Medulla oblongata (tissue), 1 donor: ENCODE measurements around the gene TAOK3.
"Not testable (repeated sequence)": the region's sequence is repeated elsewhere in the genome, so short reads cannot be mapped to it uniquely, and the experiment has no call there.

Experiments used
- DNase-seq: peaks from one replicate; pipeline ENCODE4 v3.0.0-alpha.2; 2015; ENCODE audit errors: extremely low spot score

TAOK3 gene

DNA sequence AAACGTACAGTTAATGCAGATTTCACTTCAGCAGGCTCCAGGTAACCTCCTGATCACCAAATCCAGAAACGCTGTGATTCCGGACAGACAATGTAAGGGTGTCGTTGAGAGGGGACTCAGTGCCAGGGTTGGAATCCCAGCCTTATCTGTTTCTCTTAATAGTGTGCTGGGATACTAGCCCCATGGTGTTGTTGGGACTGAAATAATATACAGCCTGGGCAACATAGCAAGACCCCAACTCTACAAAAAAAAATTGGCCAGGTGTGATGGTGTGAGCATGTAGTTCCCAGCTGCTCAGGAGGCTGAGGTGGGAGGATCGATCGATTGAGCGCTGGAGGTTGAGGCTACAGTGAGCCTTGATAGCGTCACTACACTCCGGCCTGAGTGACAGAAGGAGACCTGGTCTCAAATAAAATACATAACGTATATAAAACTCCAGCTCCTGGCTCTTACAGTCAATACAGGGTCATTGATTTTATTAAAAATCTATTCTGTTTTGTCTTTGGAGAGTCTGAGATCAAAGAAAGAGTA lies 235.5 kb downstream of the TAOK3 start:
- peak; percentile 23 for DNase-seq

DNA sequence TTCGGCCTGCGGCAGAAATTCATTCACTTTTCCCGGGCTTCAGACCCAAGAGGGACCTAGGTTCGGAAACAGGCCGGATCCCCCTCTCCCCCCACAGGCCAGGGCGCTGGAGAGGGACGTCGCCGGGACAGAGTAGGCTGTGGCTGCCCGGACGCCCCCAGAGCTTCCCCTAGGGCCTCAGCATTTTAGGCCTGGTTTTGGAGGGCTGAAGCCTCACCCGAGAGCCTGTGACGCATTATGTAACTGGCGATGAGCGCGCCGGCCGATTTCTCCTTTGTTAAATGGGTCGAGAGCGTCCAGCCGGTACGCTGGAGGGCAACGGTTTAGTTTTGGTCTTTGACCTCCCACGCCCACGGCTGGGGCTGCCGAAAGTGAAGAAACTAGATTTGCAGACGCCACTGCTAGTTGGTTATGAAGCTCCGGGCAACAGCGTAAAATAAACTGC lies 236.1 kb downstream of the TAOK3 start:
- peak; percentile 56 for DNase-seq

DNA sequence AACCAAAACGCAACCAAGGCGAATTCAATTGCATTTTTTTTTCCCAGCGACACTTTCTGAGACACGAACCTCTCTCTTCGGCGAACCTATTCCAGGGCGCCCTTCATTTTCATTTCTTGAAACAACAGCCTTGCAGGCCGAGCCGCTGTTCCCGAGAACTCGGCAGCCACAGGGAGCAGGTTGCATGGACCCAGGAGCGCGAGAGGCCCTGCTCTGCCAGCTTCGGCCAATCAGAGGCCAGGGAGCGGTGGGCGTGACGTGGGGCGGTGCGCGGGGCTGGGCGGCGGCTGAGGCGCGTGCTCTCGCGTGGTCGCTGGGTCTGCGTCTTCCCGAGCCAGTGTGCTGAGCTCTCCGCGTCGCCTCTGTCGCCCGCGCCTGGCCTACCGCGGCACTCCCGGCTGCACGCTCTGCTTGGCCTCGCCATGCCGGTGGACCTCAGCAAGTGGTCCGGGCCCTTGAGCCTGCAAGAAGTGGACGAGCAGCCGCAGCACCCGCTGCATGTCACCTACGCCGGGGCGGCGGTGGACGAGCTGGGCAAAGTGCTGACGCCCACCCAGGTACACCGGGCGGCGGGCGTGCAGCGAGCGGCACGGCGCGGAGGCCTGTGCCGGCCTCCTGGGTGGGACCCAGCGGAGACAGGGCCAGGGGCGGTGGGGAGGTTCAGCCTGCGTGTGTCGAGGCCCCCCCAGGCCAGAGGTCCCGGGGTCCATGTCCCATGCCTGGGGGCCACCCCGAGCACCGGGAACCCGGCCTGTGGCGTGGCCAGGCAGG lies 236.7 kb downstream of the TAOK3 start, which contains the start of gene PEBP1:
Gene PEBP1, plus strand, starts transcription at position 337 of the 771 bp plus-strand sequence. Its CDS starts 86 bp downstream, at position 423.
- peak; percentile 96 for DNase-seq

DNA sequence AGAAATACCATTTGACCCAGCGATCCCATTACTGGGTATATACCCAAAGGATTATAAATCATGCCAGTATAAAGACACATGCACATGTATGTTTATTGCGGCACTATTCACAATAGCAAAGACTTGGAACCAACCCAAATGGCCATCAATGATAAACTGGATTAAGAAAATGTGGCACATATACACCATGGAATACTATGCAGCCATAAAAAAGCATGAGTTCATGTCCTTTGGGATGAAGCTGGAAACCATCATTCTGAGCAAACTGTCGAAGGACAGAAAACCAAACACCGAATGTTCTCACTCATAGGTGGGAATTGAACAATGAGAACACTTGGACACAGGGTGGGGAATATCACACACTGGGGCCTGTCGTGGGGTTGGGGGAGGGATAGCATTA lies 243.3 kb downstream of the TAOK3 start:
- not testable (repeated sequence) for DNase-seq

DNA sequence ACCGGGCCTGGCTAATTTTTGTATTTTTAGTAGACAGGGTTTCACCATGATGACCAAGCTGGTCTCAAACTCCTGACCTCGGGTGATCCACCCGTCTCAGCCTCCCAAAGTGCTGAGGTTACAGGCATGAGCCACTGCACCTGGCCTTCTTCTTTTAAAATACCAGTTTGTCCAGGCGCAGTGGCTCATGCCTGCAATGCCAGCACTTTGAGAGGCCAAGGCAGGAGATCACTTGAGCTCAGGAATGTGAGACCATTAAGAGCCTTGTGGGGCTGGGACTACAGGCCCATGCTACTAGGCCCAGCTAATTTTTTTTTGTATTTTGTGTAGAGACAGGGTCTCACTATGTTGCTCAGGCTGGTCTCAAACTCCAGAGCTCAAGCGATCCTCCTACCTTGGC lies 244.8 kb downstream of the TAOK3 start:
- DNase-seq = no peak

DNA sequence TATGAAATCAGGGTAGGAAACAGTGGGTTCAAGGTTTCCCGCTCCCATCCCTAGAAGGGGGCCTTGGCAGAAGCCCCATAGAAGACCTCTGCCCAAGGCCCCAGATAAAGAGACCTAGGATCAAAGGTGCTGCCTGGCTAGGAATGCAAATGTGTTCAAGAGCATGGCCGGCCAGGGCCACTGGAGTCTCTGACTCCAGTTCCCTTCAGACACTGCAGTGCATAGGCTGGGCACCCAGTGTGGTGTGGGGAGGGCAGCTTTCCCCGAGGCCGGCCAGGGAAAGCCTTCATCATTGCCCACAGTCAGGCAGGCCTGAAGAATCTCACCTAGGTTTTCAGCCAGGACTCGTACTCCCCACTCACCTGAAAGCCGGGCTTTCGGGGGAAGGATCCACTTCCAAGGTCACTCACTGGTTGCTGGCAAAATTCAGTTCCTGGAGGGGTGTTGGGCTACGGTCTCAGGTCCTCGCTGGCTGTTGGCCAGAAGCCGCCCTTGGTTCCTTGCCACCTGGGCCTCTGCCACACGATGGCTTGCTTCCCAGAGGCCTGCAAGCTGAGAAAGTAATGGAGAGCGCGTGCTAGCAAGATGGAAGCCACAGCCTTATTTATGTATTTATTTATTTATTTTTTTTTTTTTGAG lies 246.5 kb downstream of the TAOK3 start:
- peak; percentile 17 for DNase-seq

DNA sequence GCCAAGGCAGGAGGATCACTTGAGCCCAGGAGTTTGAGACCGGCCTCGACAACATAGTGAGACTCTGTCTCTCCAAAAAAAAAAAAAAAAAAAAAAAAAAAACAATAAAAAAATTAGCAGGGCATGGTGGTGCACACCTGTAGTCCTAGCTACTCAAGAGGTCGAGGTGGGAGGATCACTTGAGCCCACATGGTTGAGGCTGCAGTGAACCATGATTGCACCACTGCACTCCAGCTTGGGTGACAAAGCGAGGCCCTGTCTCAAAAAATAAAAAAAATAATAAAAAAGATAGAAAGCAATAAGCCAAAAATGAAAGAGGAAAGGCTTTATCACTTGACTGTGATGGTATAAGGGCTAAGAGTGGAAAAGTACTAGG lies 247.0 kb downstream of the TAOK3 start:
- DNase-seq = no peak

DNA sequence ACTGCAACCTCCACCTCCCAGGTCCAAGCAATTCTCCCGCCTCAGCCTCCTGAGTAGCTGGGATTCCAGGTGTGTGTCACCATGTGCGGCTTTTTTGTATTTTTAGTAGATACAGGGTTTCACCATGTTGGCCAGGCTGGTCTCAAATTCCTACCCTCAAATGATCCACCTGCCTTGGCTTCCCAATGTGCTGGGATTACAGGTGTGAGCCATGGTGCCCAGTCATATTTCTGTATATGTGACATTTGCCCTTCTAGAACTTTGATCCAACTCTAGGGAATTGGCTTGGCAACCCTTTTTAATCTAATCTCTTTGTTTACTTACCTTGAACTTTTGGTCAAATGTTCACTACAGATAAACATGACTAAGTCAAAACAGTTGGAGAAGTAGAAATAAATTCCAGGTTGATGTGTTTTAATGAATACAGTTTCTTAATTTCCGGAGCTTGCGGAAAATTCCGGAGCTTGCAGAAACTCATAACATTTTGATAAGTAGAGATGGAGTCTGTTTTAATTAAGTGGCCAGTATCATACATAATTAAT lies 248.3 kb downstream of the TAOK3 start:
- DNase-seq = no peak

DNA sequence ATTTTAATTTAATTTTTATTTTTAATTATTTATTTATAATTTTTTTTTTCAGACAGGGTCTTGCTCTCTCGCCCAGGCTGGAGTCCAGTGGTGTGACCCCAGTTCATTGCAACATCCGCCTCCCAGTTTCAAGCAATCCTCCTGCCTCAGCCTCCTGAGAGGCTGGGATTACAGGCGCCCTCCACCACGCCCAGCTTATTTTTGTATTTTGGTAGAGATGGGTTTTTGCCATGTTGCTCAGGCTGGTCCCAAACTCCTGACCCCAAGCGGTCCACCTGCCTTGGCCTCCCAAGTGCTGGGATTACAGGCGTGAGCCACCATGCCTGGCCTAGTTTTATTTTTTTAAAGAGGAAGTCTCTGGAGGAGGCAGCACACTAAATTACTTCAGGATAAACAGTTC lies 250.4 kb downstream of the TAOK3 start:
- no peak for DNase-seq

DNA sequence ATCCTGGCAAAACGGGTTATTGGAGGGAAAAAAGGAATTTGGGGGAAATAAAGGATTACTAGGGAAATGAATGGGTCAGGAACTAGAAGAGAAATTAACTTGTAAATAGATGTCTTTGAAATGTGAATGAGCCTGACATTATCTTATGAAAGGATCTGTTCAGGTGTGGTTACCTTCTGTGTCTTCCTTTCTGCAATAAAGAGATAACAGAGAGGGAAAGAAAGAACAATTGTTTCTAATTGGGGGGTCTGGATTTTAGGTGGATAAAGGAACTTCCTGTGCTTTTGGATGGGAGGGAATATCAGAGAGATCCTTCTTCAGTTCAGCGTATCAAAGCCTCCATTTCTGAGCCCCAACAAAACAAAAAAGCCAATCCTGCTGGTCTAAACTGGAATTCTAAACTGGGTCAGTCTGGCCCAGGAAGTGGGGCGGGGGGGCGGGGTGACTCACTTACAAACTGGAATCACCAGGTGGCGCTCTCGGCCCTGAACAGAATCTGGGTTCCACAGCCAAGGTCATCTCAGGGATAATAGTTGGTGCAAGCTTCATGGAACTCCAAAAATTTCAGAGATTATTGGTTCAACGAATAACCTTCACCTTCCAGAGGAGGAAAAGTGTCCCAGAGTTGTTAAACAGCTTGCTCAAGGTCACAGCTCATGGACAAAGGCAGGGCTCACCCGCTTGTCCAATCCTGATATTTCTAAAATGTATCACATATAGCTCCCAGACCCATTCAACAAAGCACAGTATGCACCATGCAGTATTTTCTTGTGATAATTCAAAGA lies 251.9 kb downstream of the TAOK3 start:
- peak; percentile 91 for DNase-seq

DNA sequence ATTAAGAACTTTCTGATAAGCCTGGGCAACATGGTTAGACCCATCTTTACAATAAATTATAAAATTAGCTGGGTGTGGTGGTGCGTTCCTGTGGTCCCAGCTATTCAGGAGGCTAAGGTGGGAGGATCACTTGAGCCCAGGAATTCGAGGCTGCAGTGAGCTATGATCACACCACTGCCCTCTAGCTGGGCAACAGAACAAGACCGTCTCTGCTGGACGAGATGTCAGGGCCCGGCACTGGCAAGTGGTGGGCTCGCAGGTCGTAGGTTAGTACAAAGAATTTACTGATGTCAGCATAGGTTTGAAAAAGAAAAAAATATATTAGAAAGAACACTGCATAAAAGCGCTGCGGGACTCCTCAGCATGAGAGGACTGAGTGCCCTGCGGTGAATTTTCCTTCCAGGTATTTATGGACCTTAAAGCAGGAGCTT lies 253.2 kb downstream of the TAOK3 start:
- DNase-seq = no peak

DNA sequence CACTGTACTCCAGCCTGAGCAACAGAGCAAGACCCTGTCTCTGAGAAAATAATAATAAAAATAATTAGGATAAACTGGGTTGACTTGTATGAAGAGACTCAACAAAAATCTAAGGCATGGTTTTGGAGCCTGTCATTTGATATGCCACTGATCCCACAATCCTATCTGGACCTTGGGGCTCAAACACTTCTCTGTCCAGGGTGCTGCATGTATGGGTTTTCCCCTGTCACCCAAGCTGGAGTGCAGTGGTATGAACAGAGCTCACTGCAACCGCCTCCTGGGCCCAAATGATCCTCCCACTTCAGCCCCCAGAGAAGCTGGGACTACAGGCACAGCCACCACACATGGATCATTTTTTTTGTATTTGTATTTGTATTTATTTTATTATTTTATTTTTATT lies 263.6 kb downstream of the TAOK3 start:
- DNase-seq = no peak

DNA sequence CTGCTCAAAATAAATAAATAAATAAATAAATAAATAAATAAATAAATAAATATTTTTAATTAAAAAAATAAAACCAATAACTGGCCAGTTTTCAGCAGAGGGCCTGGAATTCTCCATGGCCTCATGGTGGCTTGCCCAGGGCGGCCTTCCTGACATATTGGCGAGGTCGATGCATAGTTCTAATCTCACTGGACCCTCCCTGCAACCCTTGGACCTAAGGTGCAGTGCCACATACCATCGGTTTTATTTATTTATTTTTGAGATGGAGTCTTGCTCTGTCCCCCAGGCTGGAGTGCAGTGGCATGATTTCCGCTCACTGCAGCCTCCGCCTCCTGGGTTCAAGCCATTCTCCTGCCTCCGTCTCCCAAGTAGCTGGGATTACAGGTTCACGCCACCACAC lies 265.0 kb downstream of the TAOK3 start:
- DNase-seq = no peak

DNA sequence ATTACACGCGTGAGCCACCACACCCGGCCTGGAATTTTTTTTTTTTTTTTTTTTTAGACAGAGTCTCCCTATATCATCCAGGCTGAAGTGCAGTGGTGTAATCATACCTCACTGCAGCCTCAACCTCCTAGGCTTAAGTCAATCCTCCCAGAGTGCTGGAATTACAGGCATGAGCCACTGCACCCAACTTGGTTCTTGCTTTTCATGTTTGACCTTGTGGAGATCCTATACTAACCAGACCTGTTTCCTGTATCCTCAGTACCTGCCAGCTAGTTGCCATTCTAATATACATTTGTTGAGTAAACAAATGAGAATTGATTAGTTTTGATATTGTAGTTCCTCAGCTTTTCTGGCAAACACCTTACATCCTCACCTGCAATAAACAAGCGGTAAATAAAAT lies 265.7 kb downstream of the TAOK3 start:
- no peak for DNase-seq

DNA sequence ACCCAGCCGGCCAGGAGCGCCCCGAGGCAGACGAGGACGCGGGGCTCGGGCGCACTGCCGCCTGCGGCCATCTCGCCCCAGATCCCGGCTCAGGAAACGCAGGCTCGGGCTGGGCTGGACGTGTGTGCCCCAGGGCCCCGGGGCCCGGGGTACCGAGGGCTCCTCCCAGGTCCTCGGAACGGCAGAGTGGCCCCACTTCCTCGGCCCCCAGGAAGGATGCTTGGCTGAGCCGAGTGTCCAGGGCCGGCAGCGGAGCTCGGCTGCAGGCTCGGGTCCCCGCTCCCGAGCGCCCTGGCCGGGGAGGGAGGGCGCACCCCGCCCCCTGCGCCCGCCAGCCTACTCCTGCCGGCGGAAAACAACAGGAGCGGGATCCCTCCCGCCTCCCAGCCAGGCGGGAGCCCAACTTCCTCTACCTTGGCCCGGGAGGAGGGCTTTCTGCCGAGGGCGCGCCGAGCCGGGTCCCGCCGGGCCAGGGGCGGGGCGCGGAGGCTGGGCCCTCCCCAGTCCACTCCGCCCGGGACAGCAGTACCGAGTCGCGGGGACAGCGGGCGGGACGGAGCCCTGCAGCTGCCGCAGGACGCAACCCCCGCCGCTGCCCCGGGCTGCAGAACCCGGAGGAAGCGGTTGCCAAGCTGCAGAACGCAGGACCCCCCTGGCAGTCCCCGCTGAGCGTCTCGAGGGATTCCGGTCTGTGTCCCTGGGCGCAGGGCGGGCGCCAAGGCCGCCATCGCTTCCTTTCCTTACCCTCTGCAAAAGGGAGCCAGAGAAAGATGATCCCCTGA lies 268.9 kb downstream of the TAOK3 start, which contains the start of gene VSIG10:
Gene VSIG10, minus strand, starts transcription at position 411 of the 782 bp plus-strand sequence. Its CDS starts 340 bp downstream, at position 71.
- DNase-seq = peak; percentile 67

DNA sequence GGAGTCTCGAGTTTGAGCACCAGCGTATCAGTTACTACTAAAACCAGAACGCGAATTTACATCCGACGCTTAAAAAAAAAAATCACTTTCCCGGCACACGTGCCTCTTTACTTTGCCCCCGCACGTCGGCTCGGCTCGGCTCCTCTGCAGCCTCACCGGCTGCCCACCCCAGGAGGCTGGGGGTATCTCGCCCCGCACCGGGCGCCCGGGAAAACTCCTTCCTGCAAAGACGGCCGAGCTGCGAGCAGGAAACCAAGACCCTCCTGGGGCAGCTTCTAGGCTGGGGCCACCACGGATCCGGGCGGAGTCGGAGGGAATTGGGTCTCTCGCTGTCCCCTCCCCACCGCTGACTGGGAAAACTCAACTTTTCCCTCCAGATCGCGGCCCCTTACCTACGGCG lies 269.5 kb downstream of the TAOK3 start:
- no peak for DNase-seq

DNA sequence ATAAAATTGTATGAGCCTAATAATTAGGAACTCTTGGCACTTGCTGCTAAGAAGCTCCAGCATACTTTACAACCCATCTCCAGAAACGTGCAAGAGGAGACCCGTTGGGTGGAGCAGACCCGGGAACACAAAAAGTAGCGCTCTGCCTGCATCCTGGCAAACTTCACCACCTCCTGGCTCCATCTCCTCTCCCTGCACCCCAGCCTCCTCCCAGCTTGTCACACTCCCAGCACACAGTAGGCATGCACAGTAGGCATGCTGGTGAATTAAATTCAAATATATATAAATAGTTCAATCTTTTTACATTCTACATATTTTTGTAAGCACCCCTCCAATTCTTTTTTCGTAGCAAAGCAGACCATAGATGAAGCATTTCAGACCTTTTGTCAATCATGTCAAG lies 270.1 kb downstream of the TAOK3 start:
- no peak for DNase-seq

DNA sequence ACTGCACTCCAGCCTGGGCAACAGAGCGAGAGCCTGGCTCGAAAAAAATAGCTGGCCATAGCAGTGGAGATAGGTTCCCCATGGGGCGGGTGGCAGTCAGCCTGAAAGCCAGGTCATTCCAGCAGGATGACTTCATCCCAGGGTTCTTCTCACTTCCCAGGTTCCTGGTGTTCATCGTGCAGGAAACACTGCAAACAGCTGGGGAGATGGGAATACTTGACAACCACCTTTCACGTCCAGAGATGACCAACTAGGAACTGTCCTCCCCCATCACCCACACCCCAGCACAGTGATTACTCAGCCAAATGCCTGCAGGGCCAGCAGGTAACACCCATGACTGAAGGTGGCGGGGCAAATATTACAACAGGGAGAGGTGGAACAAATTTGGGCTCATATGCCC lies 270.6 kb downstream of the TAOK3 start:
- no peak for DNase-seq

DNA sequence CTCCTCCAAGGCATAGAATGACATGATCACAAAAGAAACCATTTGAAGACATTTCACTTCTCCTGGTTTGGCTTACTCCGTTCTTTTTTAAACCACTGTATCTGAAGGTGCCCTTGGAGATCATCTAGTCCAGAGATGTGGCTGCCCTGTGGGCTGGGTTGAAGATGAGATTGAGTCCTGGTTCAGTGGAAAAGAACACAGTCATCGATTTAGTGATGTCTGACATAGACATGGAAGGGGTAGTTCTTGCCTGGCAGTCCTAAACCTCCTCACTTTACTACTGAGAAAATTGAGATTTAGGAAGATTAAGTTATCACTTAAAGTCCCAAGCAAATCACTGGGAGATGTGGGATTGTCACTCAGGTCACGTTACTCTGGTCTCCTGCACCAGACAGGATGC lies 271.7 kb downstream of the TAOK3 start:
- DNase-seq = no peak
